ENCODE data around the gene FAM222A. TPM values are rescaled to one million over a fixed set of nuclear protein-coding genes. Genes with fewer than 3 reads are reported as not detected.

FAM222A gene
- total and polyA plus RNA-seq, 2 of the 8 experiments (the other 6 are each of a cell fraction or from before 2014, with no cell fraction given), result 0.94 to 1.1 TPM

GRCh38 chr12:109721276-109721675 is 7.7 kb downstream of the FAM222A start:
- no peak for DNase-seq (ENCODE audit: low read depth in 1 of 2, low spot score in 2 of 2)
- CTCF ChIA-PET (ENCODE audit: partially characterized antibody), result interaction anchor here (1.0 to 6.0 kb wide), 10 partner anchors 9 to 200 kb away, joined by 4 to 47 read pairs (median 7); no protein-coding TSS in a partner anchor
- H3K4me2 ChIP-seq (ENCODE audit: insufficient read depth in 1 of 2, low read depth in 2 of 2, low read length in 2 of 2), result no peak overlapping the region
- no peaks in the 10 kb centered on the region for H3K9me3 ChIP-seq (ENCODE audit: insufficient read depth in 2 of 2, low read depth in 1 of 2, low read length in 1 of 2)
- H4K20me1 ChIP-seq (replicated peaks in 1 of 2; ENCODE audit: control insufficient read depth in 1 of 2, insufficient read depth in 2 of 2, low read length in 2 of 2), result peaks cover 2 to 9% of the 10 kb centered on the region in 2 experiments
- TF ChIP-seq RXRA (IDR thresholded peaks at IDR 0.05; ENCODE audit: insufficient read depth, low read depth, low read length), result no peak
- no peak for TF ChIP-seq RAD21 (IDR thresholded peaks at IDR 0.05 in 1 of 2, conservative IDR thresholded peaks at IDR 0.05 in 1 of 2; ENCODE audit: low read depth in 2 of 2, low read length in 2 of 2)
- no peak for TF ChIP-seq RFX5 (IDR thresholded peaks at IDR 0.05; ENCODE audit: borderline replicate concordance, low read depth, low read length)
- TF ChIP-seq RBBP5 (IDR thresholded peaks at IDR 0.05; ENCODE audit: borderline replicate concordance, low read depth, low read length), result no peak
- no peak for TF ChIP-seq FOSL1 (IDR thresholded peaks at IDR 0.05; ENCODE audit: insufficient read depth, low read depth, low read length)
- TF ChIP-seq NRF1 (IDR thresholded peaks at IDR 0.05; ENCODE audit: low read depth, low read length), result no peak
- H3K79me2 ChIP-seq (ENCODE audit: control insufficient read depth in 1 of 2, insufficient read depth in 2 of 2, low read length in 2 of 2), result no peaks in the 10 kb centered on the region
- no peak overlapping the region for H3K14ac ChIP-seq (ENCODE audit: insufficient read length)
- H3K4me1 ChIP-seq (replicated peaks in 1 of 4; ENCODE audit: control insufficient read depth in 3 of 4, insufficient read depth in 4 of 4, low read length in 3 of 4), result peaks cover 0 to 28% (median 12%) of the 10 kb centered on the region in 4 experiments; a peak in 6 of 7 replicates
- H3K23ac ChIP-seq (ENCODE audit: insufficient read length), result no peak overlapping the region
- no peak for FAIRE-seq
- H3K36me3 ChIP-seq (ENCODE audit: control insufficient read depth in 2 of 4, insufficient read depth in 4 of 4, low read length in 3 of 4), result no peaks in the 10 kb centered on the region
- H2BK12ac ChIP-seq (ENCODE audit: low read depth, low read length), result no peak overlapping the region
- H3K27ac ChIP-seq (ENCODE audit: low read depth, low read length), result no peak overlapping the region
- H3K23me2 ChIP-seq (ENCODE audit: low read depth, low read length), result 0 out of 2 replicates have a peak, but pooled peaks cover 2% of the 10 kb centered on the region
- H2AK5ac ChIP-seq (ENCODE audit: low read depth, low read length), result no peak overlapping the region
- H3K4me3 ChIP-seq (ENCODE audit: extremely low read depth in 1 of 4, insufficient read depth in 2 of 4, low read depth in 3 of 4, low read length in 4 of 4), result no peak overlapping the region
- no peak overlapping the region for H2BK5ac ChIP-seq (ENCODE audit: low read depth, low read length)
- no peak overlapping the region for H2AFZ ChIP-seq (ENCODE audit: low read length)
- peaks cover 1 to 22% (median 21%) of the 10 kb centered on the region in 4 experiments for H3K27me3 ChIP-seq (replicated peaks in 1 of 4; ENCODE audit: control insufficient read depth in 3 of 4, extremely low read depth in 1 of 4, insufficient read depth in 3 of 4, low read length in 3 of 4)
- no peak overlapping the region for H2BK15ac ChIP-seq (ENCODE audit: low read length)
- no peaks in the 10 kb centered on the region for H3K79me1 ChIP-seq (ENCODE audit: low read depth, low read length)
- H4K5ac ChIP-seq (ENCODE audit: insufficient read length, low read depth, low read length), result no peak overlapping the region
- no peak overlapping the region for H2BK20ac ChIP-seq (ENCODE audit: low read length)
- H3K4ac ChIP-seq (replicated peaks; ENCODE audit: insufficient read length, low read depth, low read length), result no peak overlapping the region
- H3K18ac ChIP-seq (ENCODE audit: extremely low read depth, low read length), result no peak overlapping the region
- H2BK120ac ChIP-seq (replicated peaks; ENCODE audit: low read depth, low read length), result no peak overlapping the region
- 93% methylated on average over 10 of the region's 10 CpGs; no CpG with 5 or more reads in 1 of the 2 experiments for WGBS, 2 experiments (ENCODE audit: extremely low coverage in 1 of 2, insufficient coverage in 1 of 2, insufficient read length in 1 of 2, insufficient replicate concordance in 2 of 2, low coverage in 1 of 2, low lambda C conversion rate in 2 of 2, missing lambda C conversion rate in 1 of 2)
- no peak overlapping the region; a peak in 1 of 7 replicates for H3K9ac ChIP-seq (replicated peaks in 1 of 4; ENCODE audit: extremely low read depth in 1 of 4, low read depth in 3 of 4, low read length in 3 of 4)
- H3K56ac ChIP-seq (replicated peaks; ENCODE audit: insufficient read length, low read depth, low read length), result no peak overlapping the region
- no peak overlapping the region for H4K91ac ChIP-seq (replicated peaks; ENCODE audit: insufficient read length, low read length)
- POLR2A ChIA-PET (ENCODE audit: partially characterized antibody), result no interaction called here
- no peak overlapping the region for H4K8ac ChIP-seq (ENCODE audit: extremely low read depth, insufficient read depth, low read length)
